GM21528 (cell line): Measurements from ENCODE around the gene TXNL4B.
"Not testable (repeated sequence)": the region's sequence is repeated elsewhere in the genome, so short reads cannot be mapped to it uniquely, and the experiment has no call there.

Experiments
- ATAC-seq: cut with Tn5 transposase; IDR thresholded peaks from one replicate; pipeline ENCODE4 v1.9.1; 2021; ENCODE audit warnings: mild to moderate bottlenecking, moderate library complexity; ENCODE audit not compliant: unreplicated experiment, low FRiP score

Gene TXNL4B

GRCh38 chr16:72076991-72077706, 16.3 kb downstream of the TXNL4B start:
- not testable (repeated sequence) for ATAC-seq

GRCh38 chr16:72075067-72075466, 18.4 kb downstream of the TXNL4B start:
- ATAC-seq = not testable (repeated sequence)

GRCh38 chr16:72073560-72074230, 19.7 kb downstream of the TXNL4B start:
- ATAC-seq = no peak

GRCh38 chr16:72072514-72073342, 20.7 kb downstream of the TXNL4B start:
- ATAC-seq = no peak

- ATAC-seq = no peak
Observed at GRCh38 chr16:72068930-72069329, 24.5 kb downstream of the TXNL4B start.

GRCh38 chr16:72066747-72067146, 26.7 kb downstream of the TXNL4B start:
- no peak for ATAC-seq

GRCh38 chr16:72064361-72064894, 29.0 kb downstream of the TXNL4B start:
- ATAC-seq = no peak

- ATAC-seq = no peak
Observed at GRCh38 chr16:72061564-72061963, 31.9 kb downstream of the TXNL4B start.

GRCh38 chr16:72060405-72060804, 33.0 kb downstream of the TXNL4B start:
- no peak for ATAC-seq

GRCh38 chr16:72059060-72059459, 34.4 kb downstream of the TXNL4B start:
- ATAC-seq = not testable (repeated sequence)

- not testable (repeated sequence) for ATAC-seq
Observed at GRCh38 chr16:72057313-72057712, 36.1 kb downstream of the TXNL4B start.

GRCh38 chr16:72055911-72056310, 37.5 kb downstream of the TXNL4B start:
- ATAC-seq = no peak

- not testable (repeated sequence) for ATAC-seq
Observed at GRCh38 chr16:72054254-72054847, 39.1 kb downstream of the TXNL4B start, which contains the start of gene HP. TSS of gene HP (plus strand) at chr16:72054505. CDS start at chr16:72054653, 148 bp downstream.

GRCh38 chr16:72051818-72052217, 41.6 kb downstream of the TXNL4B start:
- ATAC-seq = no peak

- no peak for ATAC-seq
Observed at GRCh38 chr16:72050769-72051464, 42.5 kb downstream of the TXNL4B start.

GRCh38 chr16:72049110-72049509, 44.3 kb downstream of the TXNL4B start:
- no peak for ATAC-seq

- ATAC-seq = no peak
Observed at GRCh38 chr16:72044825-72045359, 48.5 kb downstream of the TXNL4B start.

GRCh38 chr16:72044296-72044695, 49.1 kb downstream of the TXNL4B start:
- ATAC-seq = no peak

GRCh38 chr16:72043539-72043938, 49.9 kb downstream of the TXNL4B start:
- no peak for ATAC-seq

GRCh38 chr16:72043058-72043457, 50.4 kb downstream of the TXNL4B start:
- ATAC-seq = no peak
